ENCODE results near the gene STIMATE.

GRCh38 chr3:52798376-52798977 is 98.9 kb downstream of the STIMATE start:
- TF ChIP-seq POLR2AphosphoS5 (IDR thresholded peaks at IDR 0.05) = no peak
- TF ChIP-seq CTCF (IDR thresholded peaks at IDR 0.05) = no peak

All from stomach (tissue), 4 donors.